Kidney (tissue), 14 donors: ENCODE results near the gene TMEM109. TPM values are rescaled to one million over a fixed set of nuclear protein-coding genes. Genes with fewer than 3 reads are reported as not detected.

ENCODE experiments used
- DNase-seq, 5 donors: peaks; one replicate each; pipeline ENCODE4 v3.0.0-alpha.2; 2013 to 2020
- FAIRE-seq: peaks from 2 replicates; lab custom pipeline; 2012; peaks lifted over from hg19 to GRCh38; lab: Jason Lieb, UNC
- H3K27ac ChIP-seq, 2 donors: one replicate each; pipeline ENCODE4 v1.7.0; 2013; ENCODE audit warnings: low read depth in 2 of 2, low read length in 2 of 2, inconsistent platforms in 1 of 2
- H3K27me3 ChIP-seq: one replicate; pipeline ENCODE4 v1.7.1; 2013; ENCODE audit warnings: low read length, inconsistent platforms; ENCODE audit not compliant: control insufficient read depth, insufficient read depth
- H3K36me3 ChIP-seq, 3 donors: one replicate each; pipeline versions ENCODE4 v1.7.0 to v1.7.1; 2013; ENCODE audit warnings: low read length in 3 of 3, control low read depth in 1 of 3, inconsistent platforms in 1 of 3; ENCODE audit not compliant: insufficient read depth in 3 of 3, control insufficient read depth in 2 of 3
- H3K4me1 ChIP-seq, 3 donors: one replicate each; pipeline versions ENCODE4 v1.7.0 to v1.7.1; 2013; ENCODE audit warnings: low read length in 3 of 3, inconsistent platforms in 1 of 3, low read depth in 1 of 3; ENCODE audit not compliant: control insufficient read depth in 2 of 3, insufficient read depth in 2 of 3
- H3K4me3 ChIP-seq, 3 donors: one replicate each; pipeline versions ENCODE4 v1.7.0 to v1.8.1; 2013; ENCODE audit warnings: low read length in 3 of 3, control low read depth in 1 of 3, inconsistent platforms in 1 of 3
- H3K9ac ChIP-seq, 3 donors: one replicate each; pipeline versions ENCODE4 v1.7.0 to v1.7.1; 2013; ENCODE audit warnings: low read length in 3 of 3, control low read depth in 1 of 3, inconsistent platforms in 1 of 3
- H3K9me3 ChIP-seq, 3 donors: one replicate each; pipeline versions ENCODE4 v1.7.0 to v1.7.1; 2013; ENCODE audit warnings: low read length in 3 of 3, control low read depth in 1 of 3, inconsistent platforms in 1 of 3; ENCODE audit not compliant: control insufficient read depth in 2 of 3, insufficient read depth in 1 of 3
- intact Hi-C: fragments of 100-400 bp; cut with DNase I; formaldehyde crosslinking; loops from one replicate; pipeline ENCODE4 v1.11.1; 2022
- polyA plus RNA-seq: library from polyadenylated mRNA; stranded (reverse); fragments of 350-450 nt; fragmentation: Illumina TruSeq; extraction: RNeasy Lipid Tissue Mini Kit (QIAGEN cat#74804); gene quantifications from one replicate; pipeline ENCODE4 v1.2.3, GENCODE V29; 2014; ENCODE audit warnings: low read depth, low replicate concordance; ENCODE audit not compliant: insufficient read depth
- total RNA-seq: library from RNA; stranded (reverse); fragmentation: NEBNext Ultra II Directional; extraction: Animal tissue kit (Norgen Biotek cat#: 25700); gene quantifications from one replicate; pipeline ENCODE4 v1.2.1, GENCODE V29; 2021
- TF ChIP-seq, protein P1 (sequence below): IDR thresholded peaks from 3 replicates; pipeline ENCODE4 v1.5.1; 2012; ENCODE audit warnings: mild to moderate bottlenecking, moderate library complexity, borderline replicate concordance; ENCODE audit not compliant: insufficient read depth; ENCODE audit errors: extremely low read depth
- donor health status: control.
- donor health status: control.
- donor health status: control.
- donor health status: control.
- donor health status: control.
- donor health status: DM: yes; HTN: yes; CAD: no.
- donor health status: Normal renal cell carcinoma (clear cell type).

Gene TMEM109
- total and polyA plus RNA-seq, 2 donors from 2014 or later = 130 to 139 TPM

DNA sequence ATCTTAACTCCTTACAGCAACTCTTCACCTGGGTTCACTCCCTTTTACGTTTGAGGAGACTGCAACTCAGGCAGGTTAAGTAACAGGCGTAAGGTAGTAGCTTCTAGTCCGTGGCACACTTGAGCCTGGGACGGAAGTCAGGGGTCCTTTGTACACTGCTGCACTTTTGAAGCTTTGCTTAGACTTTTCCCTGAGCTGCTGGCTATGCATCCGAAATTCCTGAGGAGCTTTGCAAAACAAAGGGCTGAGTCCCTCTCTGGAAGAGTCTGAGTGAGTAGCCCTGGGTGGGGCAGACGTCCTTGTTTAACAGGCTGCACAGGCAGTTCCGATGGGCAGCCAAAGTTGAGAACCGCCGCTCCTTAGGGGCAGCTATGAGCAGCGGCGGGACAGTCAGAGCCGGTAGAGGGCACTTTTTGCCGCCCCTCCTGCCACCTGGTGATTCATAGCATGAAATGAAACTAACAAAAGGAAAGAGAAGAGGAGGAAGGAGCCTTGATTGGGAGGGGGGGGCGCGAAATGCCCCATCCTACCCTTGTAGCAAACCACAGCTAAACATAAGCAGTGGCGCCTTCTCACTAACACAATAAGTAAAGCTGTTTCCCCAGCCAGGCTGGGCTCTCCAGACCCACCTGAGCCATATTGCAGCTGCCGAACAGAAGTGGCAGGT is 1.4 kb downstream of the TMEM109 start:
- H3K36me3 ChIP-seq = peaks cover 0 to 9% (median 9%) of the 10 kb centered on the region in 3 donors
- no peaks in the 10 kb centered on the region for H3K9me3 ChIP-seq
- H3K27ac ChIP-seq = peak overlapping the region in 1 of 2 donors; percentile 58
- TF ChIP-seq, protein P1, sequence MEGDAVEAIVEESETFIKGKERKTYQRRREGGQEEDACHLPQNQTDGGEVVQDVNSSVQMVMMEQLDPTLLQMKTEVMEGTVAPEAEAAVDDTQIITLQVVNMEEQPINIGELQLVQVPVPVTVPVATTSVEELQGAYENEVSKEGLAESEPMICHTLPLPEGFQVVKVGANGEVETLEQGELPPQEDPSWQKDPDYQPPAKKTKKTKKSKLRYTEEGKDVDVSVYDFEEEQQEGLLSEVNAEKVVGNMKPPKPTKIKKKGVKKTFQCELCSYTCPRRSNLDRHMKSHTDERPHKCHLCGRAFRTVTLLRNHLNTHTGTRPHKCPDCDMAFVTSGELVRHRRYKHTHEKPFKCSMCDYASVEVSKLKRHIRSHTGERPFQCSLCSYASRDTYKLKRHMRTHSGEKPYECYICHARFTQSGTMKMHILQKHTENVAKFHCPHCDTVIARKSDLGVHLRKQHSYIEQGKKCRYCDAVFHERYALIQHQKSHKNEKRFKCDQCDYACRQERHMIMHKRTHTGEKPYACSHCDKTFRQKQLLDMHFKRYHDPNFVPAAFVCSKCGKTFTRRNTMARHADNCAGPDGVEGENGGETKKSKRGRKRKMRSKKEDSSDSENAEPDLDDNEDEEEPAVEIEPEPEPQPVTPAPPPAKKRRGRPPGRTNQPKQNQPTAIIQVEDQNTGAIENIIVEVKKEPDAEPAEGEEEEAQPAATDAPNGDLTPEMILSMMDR = peak; percentile 38
- DNase-seq = peak; percentile 70 to 90 (median 80)
- H3K4me1 ChIP-seq = peaks cover 3 to 18% (median 6%) of the 10 kb centered on the region in 3 donors
- FAIRE-seq = no peak
- H3K4me3 ChIP-seq = peak overlapping the region; percentile 90 to 95 (median 94)
- peak overlapping the region; percentile 46 to 92 (median 49) for H3K9ac ChIP-seq
- intact Hi-C loops = no loop called here
- H3K27me3 ChIP-seq = no peaks in the 10 kb centered on the region

DNA sequence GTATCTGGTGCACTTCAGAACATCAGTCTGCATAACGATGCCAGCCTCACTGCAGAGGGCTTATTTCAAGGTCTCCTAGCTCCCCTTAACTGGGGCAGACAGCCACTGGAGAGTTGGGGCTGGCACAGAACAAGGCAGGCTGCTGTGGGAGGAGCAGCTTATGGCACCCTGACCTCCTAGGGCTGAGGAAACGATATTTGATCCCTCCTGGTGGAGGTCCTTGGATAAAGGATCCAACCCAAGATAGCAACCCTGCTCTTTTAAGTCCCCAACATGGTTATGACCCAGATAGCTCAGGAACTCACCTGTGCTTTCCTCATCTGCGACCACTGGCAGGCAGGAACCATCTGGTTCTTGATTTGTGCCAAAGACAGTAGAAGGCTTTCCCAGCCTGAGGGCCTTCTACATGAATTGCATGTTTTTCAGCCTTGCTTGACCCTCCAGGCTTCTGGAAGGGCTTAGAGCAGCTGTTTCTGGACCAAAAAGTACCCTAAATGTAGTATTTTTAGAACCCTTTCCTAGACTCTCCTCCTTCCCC is 2.8 kb downstream of the TMEM109 start:
- H3K27me3 ChIP-seq = no peaks in the 10 kb centered on the region
- H3K4me1 ChIP-seq = peaks cover 3 to 18% (median 6%) of the 10 kb centered on the region in 3 donors
- no peak overlapping the region for H3K27ac ChIP-seq
- H3K9ac ChIP-seq = no peak overlapping the region
- peak in 1 of 5 donors; percentile 32 for DNase-seq
- no peak overlapping the region for H3K4me3 ChIP-seq
- intact Hi-C loops = no loop called here
- FAIRE-seq = no peak
- TF ChIP-seq, protein P1 = no peak
- H3K36me3 ChIP-seq = peaks cover 8 to 21% (median 20%) of the 10 kb centered on the region in 3 donors
- H3K9me3 ChIP-seq = no peaks in the 10 kb centered on the region

DNA sequence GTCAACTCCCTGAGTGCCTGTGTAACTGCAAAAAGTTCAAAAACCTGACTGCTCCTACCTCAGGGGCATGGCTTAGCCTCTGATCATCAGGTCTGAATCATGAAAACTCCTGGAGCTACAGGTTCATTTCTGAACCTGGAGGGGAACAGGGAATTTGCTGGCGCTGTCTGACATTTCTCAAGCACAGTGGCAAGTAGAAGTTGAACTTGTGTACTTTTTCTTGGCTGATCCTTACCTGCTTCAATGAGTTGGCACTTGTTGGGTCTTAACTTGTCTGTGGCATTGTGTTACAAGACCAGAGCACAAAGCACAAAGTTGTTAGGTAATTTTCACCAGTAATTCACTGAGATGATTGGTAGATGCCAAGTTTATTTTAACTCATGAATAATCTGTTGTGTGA is 3.3 kb downstream of the TMEM109 start:
- H3K27ac ChIP-seq = no peak overlapping the region
- no peak overlapping the region for H3K9ac ChIP-seq
- H3K4me1 ChIP-seq = peaks cover 3 to 18% (median 6%) of the 10 kb centered on the region in 3 donors
- H3K9me3 ChIP-seq = no peaks in the 10 kb centered on the region
- DNase-seq (no peak), FAIRE-seq (no peak)
- H3K27me3 ChIP-seq = no peaks in the 10 kb centered on the region
- H3K4me3 ChIP-seq = no peak overlapping the region
- intact Hi-C loops = no loop called here
- peaks cover 8 to 25% (median 21%) of the 10 kb centered on the region in 3 donors for H3K36me3 ChIP-seq
- TF ChIP-seq, protein P1 = no peak
